NCI-H2081 (cell line): Measurements from ENCODE around the gene MYLK.

Experiments
- DNase-seq, 2 experiments: peaks; one replicate each; lab custom pipeline; 2025; lab: John Stamatoyannopoulos, UW

MYLK gene

GRCh38 chr3:123642182-123642956 lies 241.8 kb downstream of the MYLK start:
- DNase-seq: peak; percentile 42 to 72

- no peak for DNase-seq
Measured at GRCh38 chr3:123641505-123641904, 242.6 kb downstream of the MYLK start.

GRCh38 chr3:123640740-123641462 lies 243.2 kb downstream of the MYLK start:
- peak in 1 of 2 experiments; percentile 38 for DNase-seq

GRCh38 chr3:123640311-123640710 lies 243.8 kb downstream of the MYLK start:
- no peak for DNase-seq

GRCh38 chr3:123638936-123639689 lies 245.0 kb downstream of the MYLK start:
- no peak for DNase-seq

GRCh38 chr3:123637841-123638240 lies 246.3 kb downstream of the MYLK start:
- DNase-seq: no peak

- DNase-seq: no peak
Measured at GRCh38 chr3:123637131-123637530, 247.0 kb downstream of the MYLK start.

GRCh38 chr3:123636431-123636841 lies 247.7 kb downstream of the MYLK start:
- no peak for DNase-seq

GRCh38 chr3:123635717-123636116 lies 248.4 kb downstream of the MYLK start:
- DNase-seq: no peak

GRCh38 chr3:123635217-123635616 lies 248.9 kb downstream of the MYLK start:
- DNase-seq: peak in 1 of 2 experiments; percentile 14

- DNase-seq: peak; percentile 24 to 49
Measured at GRCh38 chr3:123634149-123635051, 249.7 kb downstream of the MYLK start.

GRCh38 chr3:123633530-123633929 lies 250.6 kb downstream of the MYLK start:
- DNase-seq: no peak

- DNase-seq: no peak
Measured at GRCh38 chr3:123632161-123632655, 251.9 kb downstream of the MYLK start.

- no peak for DNase-seq
Measured at GRCh38 chr3:123629747-123630047, 254.4 kb downstream of the MYLK start.

GRCh38 chr3:123628996-123629746 lies 255.0 kb downstream of the MYLK start:
- DNase-seq: no peak

GRCh38 chr3:123627673-123628670 lies 256.2 kb downstream of the MYLK start:
- peak; percentile 42 to 48 for DNase-seq

GRCh38 chr3:123626881-123627280 lies 257.3 kb downstream of the MYLK start:
- no peak for DNase-seq

GRCh38 chr3:123624302-123624701 lies 259.8 kb downstream of the MYLK start:
- no peak for DNase-seq

- DNase-seq: no peak
Measured at GRCh38 chr3:123623346-123623880, 260.7 kb downstream of the MYLK start.
